K562 (cell line): ENCODE results near the gene NUAK1. TPM values are rescaled to one million over a fixed set of nuclear protein-coding genes. Genes with fewer than 3 reads are reported as not detected.

Source experiments
- ATAC-seq: fragments of 200-7000 bp; cut with Tn5 transposase; 3 replicates; pipeline ENCODE4 v1.9.1; 2020; ENCODE audit warnings: moderate library complexity
- BruUV-seq: library from RNA; stranded (reverse); fragments of 400-500 nt; replicated peaks from 2 replicates; lab custom pipeline; 2021; lab: Mats Ljungman, UMichigan
- CTCF ChIA-PET: fragments of 300-600 bp; formaldehyde crosslinking; extraction: SDS; loops from one replicate; lab custom pipeline; 2021; ENCODE audit warnings: low intra/inter-chr PET ratio; lab: Yijun Ruan, JAX
- POLR2A ChIA-PET: fragments of 300-600, 350-650 bp; sonication (Branson Sonifier 250); formaldehyde crosslinking; extraction: SDS; loops from one replicate; lab custom pipeline; 2021; ENCODE audit warnings: antibody characterized with exemption, inconsistent platforms; lab: Yijun Ruan, JAX
- DNase-seq, 4 experiments: peaks; one replicate each; pipeline versions ENCODE4 v3.0.0 to v3.0.0-alpha.2; 2011 to 2018; ENCODE audit warnings: low spot score in 3 of 4, mixed read lengths in 3 of 4; ENCODE audit errors: extremely low read depth in 1 of 4
- FAIRE-seq: peaks from 2 replicates; lab custom pipeline; 2011; peaks lifted over from hg19 to GRCh38; lab: Jason Lieb, UNC
- H2AFZ ChIP-seq: 2 replicates; pipeline ENCODE4 v1.6.0; 2011; ENCODE audit warnings: low read depth, low read length, control low read depth, inconsistent platforms
- H3K27ac ChIP-seq: fragments of 200-600 bp; 3 replicates; pipeline ENCODE4 v1.8.0; 2011; ENCODE audit warnings: low read depth, mild to moderate bottlenecking, control low read depth, inconsistent platforms, low read length, moderate library complexity, mixed read lengths; ENCODE audit errors: extremely low read depth
- H3K27me3 ChIP-seq, 2 experiments: fragments of 300-600 bp in 1 of 2; 2 replicates in 1 of 2; 3 replicates in 1 of 2; pipeline versions ENCODE4 v1.6.0 to v1.8.0; 2011; ENCODE audit warnings: inconsistent platforms in 2 of 2, low read length in 2 of 2, mild to moderate bottlenecking in 1 of 2, mixed read lengths in 1 of 2, moderate library complexity in 1 of 2; ENCODE audit not compliant: control insufficient read depth in 2 of 2, insufficient read depth in 2 of 2
- H3K36me3 ChIP-seq: fragments of 300-600 bp; 3 replicates; pipeline ENCODE4 v1.8.0; 2011; ENCODE audit warnings: mild to moderate bottlenecking, low read length, inconsistent platforms; ENCODE audit not compliant: control insufficient read depth, insufficient read depth
- H3K4me1 ChIP-seq, 2 experiments: fragments of 200-600 bp in 1 of 2; replicated peaks in 1 of 2; 2 replicates in 1 of 2; 3 replicates in 1 of 2; pipeline versions ENCODE4 v1.5.1 to v1.8.0; 2011; ENCODE audit warnings: inconsistent platforms in 2 of 2, low read length in 2 of 2, mild to moderate bottlenecking in 1 of 2, mixed read lengths in 1 of 2, moderate library complexity in 1 of 2; ENCODE audit not compliant: control insufficient read depth in 2 of 2, insufficient read depth in 2 of 2
- H3K4me2 ChIP-seq: 2 replicates; pipeline ENCODE4 v1.6.1; 2011; ENCODE audit warnings: low read length, control low read depth, inconsistent platforms, mixed read lengths; ENCODE audit not compliant: insufficient read depth
- H3K4me3 ChIP-seq: fragments of 200-600 bp; sonication (generic), shearing (Covaris generic); 2 replicates; pipeline ENCODE4 v1.5.1; 2016; ENCODE audit warnings: control low read depth, inconsistent platforms
- H3K79me2 ChIP-seq: fragments of 200-600 bp; 3 replicates; pipeline ENCODE4 v1.8.0; 2011; ENCODE audit warnings: low read length, inconsistent platforms; ENCODE audit not compliant: control insufficient read depth, insufficient read depth
- H3K9ac ChIP-seq, 2 experiments: 2 replicates each; pipeline versions ENCODE4 v1.6.0 to v1.6.1; 2011; ENCODE audit warnings: low read depth in 2 of 2, low read length in 2 of 2, control low read depth in 1 of 2, inconsistent platforms in 1 of 2, mild to moderate bottlenecking in 1 of 2, mixed read lengths in 1 of 2; ENCODE audit not compliant: insufficient read depth in 1 of 2
- H3K9me1 ChIP-seq: one replicate; pipeline ENCODE4 v1.6.0; 2011; ENCODE audit warnings: inconsistent platforms, mild to moderate bottlenecking, low read length, moderate library complexity; ENCODE audit not compliant: control insufficient read depth, insufficient read depth
- H3K9me3 ChIP-seq: replicated peaks from 2 replicates; pipeline ENCODE4 v1.5.1; 2011; ENCODE audit warnings: low read depth, low read length, inconsistent platforms; ENCODE audit not compliant: control insufficient read depth, insufficient read depth
- H4K20me1 ChIP-seq: replicated peaks from 2 replicates; pipeline ENCODE4 v1.6.1; 2011; ENCODE audit warnings: low read length, inconsistent platforms, mixed read lengths; ENCODE audit not compliant: control insufficient read depth, insufficient read depth
- ADNP ChIP-seq: fragments of 200-800 bp; sonication (Bioruptor generic); IDR thresholded peaks from 2 replicates; pipeline ENCODE4 v1.6.1; 2016; ENCODE audit warnings: missing genetic modification characterization, missing compliant biosample characterization
- ARID1B ChIP-seq: fragments of 450-650 bp; IDR thresholded peaks from 2 replicates; pipeline ENCODE4 v1.6.1; 2016; ENCODE audit warnings: antibody characterized with exemption, mild to moderate bottlenecking, inconsistent platforms
- ARID3A ChIP-seq: IDR thresholded peaks from 2 replicates; pipeline ENCODE4 v1.6.1; 2012; ENCODE audit warnings: low read depth, low read length, improper control_type of control experiment, borderline replicate concordance
- HDAC2 ChIP-seq: fragments of 450-650 bp; IDR thresholded peaks from 2 replicates; pipeline ENCODE4 v1.6.1; 2016; ENCODE audit warnings: mild to moderate bottlenecking
- HNRNPL ChIP-seq: fragments of 200-400 bp; formaldehyde crosslinking; IDR thresholded peaks from 2 replicates; pipeline ENCODE4 v1.6.1; 2017; ENCODE audit warnings: low read depth, mild to moderate bottlenecking, low read length
- RBM15 ChIP-seq: fragments of 200-400 bp; formaldehyde crosslinking; IDR thresholded peaks from 2 replicates; pipeline ENCODE4 v1.6.1; 2018; ENCODE audit warnings: mild to moderate bottlenecking, low read length, moderate library complexity; ENCODE audit not compliant: insufficient read depth
- RBM25 ChIP-seq: fragments of 200-400 bp; formaldehyde crosslinking; IDR thresholded peaks from 2 replicates; pipeline ENCODE4 v1.6.1; 2018; ENCODE audit warnings: low read length, low read depth, moderate library complexity; ENCODE audit not compliant: severe bottlenecking
- RERE ChIP-seq: sonication (generic); formaldehyde crosslinking; IDR thresholded peaks from 2 replicates; pipeline ENCODE4 v1.8.0; 2023; ENCODE audit warnings: missing genetic modification reagents, mild to moderate bottlenecking, borderline replicate concordance
- RUNX1 ChIP-seq: sonication (generic); IDR thresholded peaks from 2 replicates; pipeline ENCODE4 v1.6.1; 2016; ENCODE audit warnings: antibody characterized with exemption, low read depth
- SMAD1 ChIP-seq: fragments of 150-350 bp; IDR thresholded peaks from 2 replicates; pipeline ENCODE4 v1.6.1; 2014; ENCODE audit warnings: low read length, low read depth; ENCODE audit not compliant: partially characterized antibody
- SMAD2 ChIP-seq: fragments of 150-350 bp; IDR thresholded peaks from 2 replicates; pipeline ENCODE4 v1.6.1; 2014; ENCODE audit warnings: low read depth, mild to moderate bottlenecking, low read length
- SMARCE1 ChIP-seq: fragments of 450-650 bp; IDR thresholded peaks from 2 replicates; pipeline ENCODE4 v1.7.1; 2016; ENCODE audit warnings: mild to moderate bottlenecking
- SOX6 ChIP-seq: fragments of 450-650 bp; IDR thresholded peaks from 2 replicates; pipeline ENCODE4 v1.6.1; 2014; ENCODE audit warnings: mild to moderate bottlenecking
- TARDBP ChIP-seq: fragments of 450-650 bp; IDR thresholded peaks from 2 replicates; pipeline ENCODE4 v1.6.1; 2016
- ZNF699 ChIP-seq: fragments of 250-450 bp; sonication (Bioruptor Pico); IDR thresholded peaks from 2 replicates; pipeline ENCODE4 v1.8.0; 2021; ENCODE audit warnings: mild to moderate bottlenecking, moderate library complexity; ENCODE audit not compliant: insufficient replicate concordance
- WGBS: fragments of 100-300 bp; shearing (Covaris generic); methylation state at CpG from one replicate; pipeline ENCODE4 v1.1.6; 2016; ENCODE audit warnings: low coverage, mixed read lengths; ENCODE audit not compliant: insufficient coverage; ENCODE audit errors: missing lambda C conversion rate; 5-methylcytosine and 5-hydroxymethylcytosine counted together
- in situ Hi-C: fragments of 300-500 bp; cut with MboI; formaldehyde crosslinking; loops from 4 replicates; pipeline ENCODE4 v1.15.0; 2018; ENCODE audit warnings: inconsistent platforms, mixed read lengths
- intact Hi-C: fragments of 100-400 bp; cut with micrococcal nuclease; formaldehyde crosslinking; loops from 2 replicates; pipeline ENCODE4 v1.14.2; 2022
- polyA plus RNA-seq, 8 experiments: library from polyadenylated mRNA; depleted of rRNA in 4 of 8; stranded (reverse) in 5 of 8; unstranded in 3 of 8; fragments of >200 nt; fragmentation: Nextera tagmentation in 2 of 8; fragmentation: Illumina TruSeq in 1 of 8; extraction: Ambion mirVana in 2 of 8; extraction: Trizol in 1 of 8; gene quantifications; 2 replicates each; pipeline versions ENCODE4 v1.2.1 to v1.2.3, GENCODE V29; 2011 to 2014; ENCODE audit warnings: inconsistent platforms in 1 of 8, missing spikeins in 1 of 8
- total RNA-seq, 7 experiments: library from RNA; depleted of rRNA in 6 of 7; stranded (reverse); fragments of >200 nt in 6 of 7; fragmentation: Illumina TruSeq in 2 of 7; extraction: Trizol in 2 of 7; gene quantifications; 2 replicates each; pipeline versions ENCODE4 v1.2.1 to v1.2.3, GENCODE V29; 2011 to 2021; ENCODE audit warnings: low replicate concordance in 1 of 7

The NUAK1 gene
- total and polyA plus RNA-seq, 9 of the 15 experiments (the other 6 are each of a cell fraction or from before 2014, with no cell fraction given): 0.02 TPM; not detected in 8

- H3K9me1 ChIP-seq: no peaks in the 10 kb centered on the region
- H3K9me3 ChIP-seq: no peaks in the 10 kb centered on the region
- no peak for FAIRE-seq
- H3K4me2 ChIP-seq: no peak overlapping the region
- no peak overlapping the region for H3K9ac ChIP-seq
- intact Hi-C loops (no loop called here), in situ Hi-C loops (no loop called here)
- peaks cover 2 to 22% of the 10 kb centered on the region in 2 experiments; a peak in 1 of 5 replicates for H3K27me3 ChIP-seq
- WGBS: 3% methylated on average over 6 of the region's 6 CpGs
- DNase-seq: no peak
- H3K4me1 ChIP-seq: no peaks in the 10 kb centered on the region
- no peaks in the 10 kb centered on the region for H3K36me3 ChIP-seq
- no peak for ATAC-seq
- CTCF ChIA-PET: no interaction called here
- H2AFZ ChIP-seq: no peak overlapping the region
- TF ChIP-seq TARDBP: no peak
- TF ChIP-seq SMARCE1: no peak
- TF ChIP-seq RERE: no peak
- TF ChIP-seq ARID1B: no peak
- TF ChIP-seq ADNP (tag): no peak
- no peak for TF ChIP-seq HNRNPL
- TF ChIP-seq SMAD1: no peak
- no peak for TF ChIP-seq RBM15
- no peak for TF ChIP-seq HDAC2
- TF ChIP-seq ZNF699 (CRISPR knock-in tag): no peak
- TF ChIP-seq ARID3A: no peak
- no peak for TF ChIP-seq SOX6
- no peak for TF ChIP-seq RBM25
- no peak for TF ChIP-seq RUNX1
- TF ChIP-seq SMAD2: no peak
- BruUV-seq: no TSS peak
- no peaks in the 10 kb centered on the region for H4K20me1 ChIP-seq
- H3K4me3 ChIP-seq: no peak overlapping the region
- no peaks in the 10 kb centered on the region for H3K79me2 ChIP-seq
- POLR2A ChIA-PET: no interaction called here
- H3K27ac ChIP-seq: no peak overlapping the region
Measured at GRCh38 chr12:106066051-106066705, 72.6 kb downstream of the NUAK1 start.
